Glutamatergic neuron (in vitro differentiated cells): Measurements from ENCODE around the gene EYS. TPM values are rescaled to one million over a fixed set of nuclear protein-coding genes. Genes with fewer than 3 reads are reported as not detected.

Experiments used
- DNase-seq: peaks from one replicate; pipeline ENCODE4 v3.0.0; 2022
- H3K27ac Mint-ChIP-seq: one replicate; pipeline ENCODE4 v1.8.0; 2020; ENCODE audit warnings: mild to moderate bottlenecking, mixed read lengths, inconsistent platforms; ENCODE audit not compliant: unreplicated experiment
- H3K27me3 Mint-ChIP-seq: one replicate; pipeline ENCODE4 v1.8.0; 2020; ENCODE audit warnings: mild to moderate bottlenecking, moderate library complexity, mixed read lengths, inconsistent platforms; ENCODE audit not compliant: unreplicated experiment
- H3K36me3 Mint-ChIP-seq: one replicate; pipeline ENCODE4 v1.8.0; 2020; ENCODE audit warnings: mild to moderate bottlenecking, mixed read lengths, inconsistent platforms; ENCODE audit not compliant: unreplicated experiment
- H3K4me1 Mint-ChIP-seq: one replicate; pipeline ENCODE4 v1.8.0; 2020; ENCODE audit warnings: mild to moderate bottlenecking, low read depth, mixed read lengths, inconsistent platforms; ENCODE audit not compliant: unreplicated experiment
- H3K4me3 Mint-ChIP-seq: one replicate; pipeline ENCODE4 v1.8.0; 2020; ENCODE audit warnings: mild to moderate bottlenecking, mixed read lengths, inconsistent platforms; ENCODE audit not compliant: unreplicated experiment
- H3K9me3 Mint-ChIP-seq: one replicate; pipeline ENCODE4 v1.8.0; 2020; ENCODE audit warnings: mild to moderate bottlenecking, moderate library complexity, mixed read lengths, inconsistent platforms; ENCODE audit not compliant: unreplicated experiment
- total RNA-seq: library from RNA; stranded (reverse); fragmentation: NEBNext Ultra II Directional; extraction: Animal tissue kit (Norgen Biotek cat#: 25700); gene quantifications from one replicate; pipeline ENCODE4 v1.2.1, GENCODE V29; 2021; ENCODE audit not compliant: unreplicated experiment
- TF ChIP-seq, protein P1 (sequence below): fragments of 200-600 bp; sonication (generic); IDR thresholded peaks from one replicate; pipeline ENCODE4 v1.5.0; 2021; ENCODE audit not compliant: partially characterized antibody, unreplicated experiment

The EYS gene
- total RNA-seq, 1 donor from 2014 or later, result 13.2 TPM

DNA sequence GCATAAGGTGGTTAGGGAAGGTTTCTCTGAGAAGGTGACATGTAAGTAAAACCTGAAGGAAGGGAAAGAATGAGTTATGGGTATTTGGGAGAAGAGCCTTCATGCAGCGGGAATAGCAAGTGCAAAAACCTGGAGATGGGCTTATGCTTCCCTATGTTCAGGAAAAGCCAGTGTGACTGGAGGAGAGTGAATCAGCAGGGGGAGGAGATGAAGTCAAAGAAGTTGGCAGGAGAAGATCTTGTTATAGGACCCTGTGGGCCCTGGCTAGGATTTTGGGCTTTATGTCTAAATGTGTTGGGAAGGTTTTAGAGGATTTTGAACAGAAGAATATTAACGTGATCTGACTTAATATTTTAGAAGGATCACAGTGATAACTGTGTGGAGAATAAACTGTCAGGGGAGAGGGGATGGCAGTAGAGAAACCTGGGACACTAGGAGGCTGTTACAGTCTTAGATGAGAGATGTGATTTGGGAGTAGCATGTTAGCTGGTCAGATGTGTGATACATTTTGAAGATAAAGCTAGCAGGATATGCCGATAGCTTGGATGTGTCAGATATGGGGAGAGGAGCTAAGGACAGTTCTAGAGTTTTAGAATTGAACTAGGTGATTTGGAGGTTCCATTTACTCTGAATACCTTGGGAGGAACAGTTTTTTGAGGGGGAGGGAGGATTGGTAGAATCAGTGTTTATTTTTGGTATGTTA, 2030.5 kb downstream of the EYS start:
- TF ChIP-seq, protein P1, sequence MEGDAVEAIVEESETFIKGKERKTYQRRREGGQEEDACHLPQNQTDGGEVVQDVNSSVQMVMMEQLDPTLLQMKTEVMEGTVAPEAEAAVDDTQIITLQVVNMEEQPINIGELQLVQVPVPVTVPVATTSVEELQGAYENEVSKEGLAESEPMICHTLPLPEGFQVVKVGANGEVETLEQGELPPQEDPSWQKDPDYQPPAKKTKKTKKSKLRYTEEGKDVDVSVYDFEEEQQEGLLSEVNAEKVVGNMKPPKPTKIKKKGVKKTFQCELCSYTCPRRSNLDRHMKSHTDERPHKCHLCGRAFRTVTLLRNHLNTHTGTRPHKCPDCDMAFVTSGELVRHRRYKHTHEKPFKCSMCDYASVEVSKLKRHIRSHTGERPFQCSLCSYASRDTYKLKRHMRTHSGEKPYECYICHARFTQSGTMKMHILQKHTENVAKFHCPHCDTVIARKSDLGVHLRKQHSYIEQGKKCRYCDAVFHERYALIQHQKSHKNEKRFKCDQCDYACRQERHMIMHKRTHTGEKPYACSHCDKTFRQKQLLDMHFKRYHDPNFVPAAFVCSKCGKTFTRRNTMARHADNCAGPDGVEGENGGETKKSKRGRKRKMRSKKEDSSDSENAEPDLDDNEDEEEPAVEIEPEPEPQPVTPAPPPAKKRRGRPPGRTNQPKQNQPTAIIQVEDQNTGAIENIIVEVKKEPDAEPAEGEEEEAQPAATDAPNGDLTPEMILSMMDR, result no peak
- Mint-ChIP-seq H3K9me3 (no peaks in the 10 kb centered on the region), H3K27me3 (no peaks in the 10 kb centered on the region), H3K36me3 (no peaks in the 10 kb centered on the region), H3K4me3 (no peak overlapping the region), H3K4me1 (no peaks in the 10 kb centered on the region), H3K27ac (no peak overlapping the region)
- DNase-seq, result no peak

DNA sequence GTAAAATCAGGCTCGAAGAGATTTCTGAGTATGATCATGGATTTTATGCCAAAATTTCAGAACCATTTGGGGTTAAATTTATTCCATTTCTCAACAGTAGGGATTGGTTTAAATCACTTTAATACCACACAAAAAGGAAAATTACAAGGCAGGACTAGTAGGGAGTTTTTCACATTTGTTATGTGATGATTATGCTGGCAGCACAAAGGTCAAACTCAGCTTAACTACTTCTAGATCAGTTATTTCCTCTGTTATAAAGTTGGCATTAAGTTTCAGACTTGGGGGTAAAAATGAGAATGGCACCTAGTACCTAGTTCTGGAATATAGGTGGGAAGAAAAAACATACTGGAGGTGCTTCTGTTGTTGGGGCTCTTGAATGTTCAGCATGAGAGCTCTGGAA, 2031.9 kb downstream of the EYS start:
- Mint-ChIP-seq H3K36me3 (no peaks in the 10 kb centered on the region), H3K4me1 (no peaks in the 10 kb centered on the region), H3K27ac (no peak overlapping the region), H3K9me3 (no peaks in the 10 kb centered on the region), H3K27me3 (no peaks in the 10 kb centered on the region), H3K4me3 (no peak overlapping the region)
- DNase-seq, result no peak
- TF ChIP-seq, protein P1, result no peak

GRCh38 chr6:63674635-63675034, 2032.4 kb downstream of the EYS start:
- no peaks in the 10 kb centered on the region for H3K9me3 Mint-ChIP-seq
- TF ChIP-seq, protein P1, result no peak
- H3K36me3 Mint-ChIP-seq, result no peaks in the 10 kb centered on the region
- DNase-seq, result no peak
- H3K4me1 Mint-ChIP-seq, result no peaks in the 10 kb centered on the region
- H3K27me3 Mint-ChIP-seq, result no peaks in the 10 kb centered on the region
- H3K27ac Mint-ChIP-seq, result no peak overlapping the region
- no peak overlapping the region for H3K4me3 Mint-ChIP-seq

DNA sequence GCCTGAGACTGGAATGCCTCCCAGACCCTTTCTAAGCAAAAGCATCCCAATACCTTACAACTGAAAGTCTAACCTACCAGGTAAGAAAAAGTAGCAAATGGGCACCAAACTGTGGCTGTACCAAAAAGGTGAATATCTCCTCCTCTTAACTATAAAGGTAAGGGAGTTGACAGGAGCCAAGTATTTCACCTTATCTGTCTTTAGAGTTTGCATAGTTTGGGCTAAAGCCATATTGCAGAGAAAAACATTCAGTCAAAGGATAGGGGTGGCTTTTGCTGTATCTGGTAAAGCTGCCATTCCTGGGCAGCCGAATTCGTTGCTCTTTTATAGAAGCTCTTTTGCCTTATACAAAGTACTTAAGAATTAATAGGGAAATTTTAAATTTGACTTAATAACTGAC, 2033.3 kb downstream of the EYS start:
- Mint-ChIP-seq H3K27me3 (no peaks in the 10 kb centered on the region), H3K9me3 (no peaks in the 10 kb centered on the region), H3K4me3 (no peak overlapping the region), H3K27ac (no peak overlapping the region), H3K4me1 (no peaks in the 10 kb centered on the region), H3K36me3 (no peaks in the 10 kb centered on the region)
- TF ChIP-seq, protein P1, result no peak
- DNase-seq, result no peak

DNA sequence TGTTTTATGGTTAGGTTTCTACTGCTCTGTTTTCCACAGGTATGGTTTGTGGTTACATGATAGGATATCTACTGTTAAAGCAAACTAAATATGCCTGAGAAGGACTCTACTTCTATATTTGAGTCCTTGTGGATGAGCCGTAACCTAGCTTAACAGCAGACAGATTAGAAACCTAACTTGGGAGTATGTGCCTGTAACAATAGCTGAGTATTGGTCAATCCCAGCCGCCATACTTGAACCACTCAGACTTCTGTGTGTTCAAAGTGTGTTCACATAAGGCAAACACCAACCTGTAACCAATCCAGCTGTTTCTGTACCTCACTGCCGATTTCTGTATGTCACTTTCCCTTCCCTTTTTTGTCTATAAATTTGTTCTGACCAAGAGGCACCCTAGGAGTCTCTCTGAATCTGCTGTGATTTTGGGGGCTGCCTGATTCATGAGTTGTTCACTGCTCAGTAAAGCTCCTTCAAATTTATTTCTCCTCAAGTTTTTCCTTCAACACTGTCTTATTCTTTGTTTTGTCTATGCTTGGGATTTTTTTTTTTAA, 2034.4 kb downstream of the EYS start:
- no peak overlapping the region for H3K4me3 Mint-ChIP-seq
- H3K4me1 Mint-ChIP-seq, result no peaks in the 10 kb centered on the region
- no peaks in the 10 kb centered on the region for H3K27me3 Mint-ChIP-seq
- H3K27ac Mint-ChIP-seq, result no peak overlapping the region
- no peak for DNase-seq
- TF ChIP-seq, protein P1, result no peak
- no peaks in the 10 kb centered on the region for H3K9me3 Mint-ChIP-seq
- H3K36me3 Mint-ChIP-seq, result no peaks in the 10 kb centered on the region
